Caco-2 (cell line): ENCODE results near the gene AKAP7. TPM values are rescaled to one million over a fixed set of nuclear protein-coding genes. Genes with fewer than 3 reads are reported as not detected.

Experiments used
- BruUV-seq: library from RNA; stranded (reverse); fragments of 400-500 nt; replicated peaks from 2 replicates; lab custom pipeline; 2021; lab: Mats Ljungman, UMichigan
- CTCF ChIA-PET: fragments of 300-600 bp; sonication (Branson Sonifier 250); formaldehyde crosslinking; loops from one replicate; lab custom pipeline; 2022; ENCODE audit warnings: antibody characterized with exemption; lab: Charles Lee
- POLR2A ChIA-PET: fragments of 300-600 bp; sonication (Branson Sonifier 250); formaldehyde crosslinking; loops from one replicate; lab custom pipeline; 2022; ENCODE audit warnings: antibody characterized with exemption; lab: Charles Lee
- DNase-seq, 2 experiments: peaks; one replicate each; pipeline versions ENCODE4 v3.0.0 to v3.0.0-alpha.2; 2020 to 2022
- H3K27me3 ChIP-seq: replicated peaks from 2 replicates; pipeline ENCODE4 v1.6.0; 2011; ENCODE audit warnings: low read length; ENCODE audit not compliant: control insufficient read depth, insufficient read depth
- H3K36me3 ChIP-seq: 2 replicates; pipeline ENCODE4 v1.5.1; 2011; ENCODE audit warnings: low read length; ENCODE audit not compliant: control insufficient read depth, insufficient read depth
- H3K4me1 ChIP-seq: fragments of 250-450 bp; sonication (Bioruptor Pico); 2 replicates; pipeline ENCODE4 v1.5.1; 2020; ENCODE audit warnings: mild to moderate bottlenecking
- H3K4me3 ChIP-seq: 2 replicates; pipeline ENCODE4 v1.5.1; 2011; ENCODE audit warnings: low read depth, mild to moderate bottlenecking, control low read depth, low read length
- H3K9me3 ChIP-seq: fragments of 250-450 bp; sonication (Bioruptor Pico); 2 replicates; pipeline ENCODE4 v1.5.1; 2020; ENCODE audit warnings: mild to moderate bottlenecking, moderate library complexity
- H3K27ac Mint-ChIP-seq: one replicate; pipeline ENCODE4 v1.8.0; 2022; ENCODE audit warnings: mixed read lengths; ENCODE audit not compliant: unreplicated experiment
- H3K27me3 Mint-ChIP-seq: one replicate; pipeline ENCODE4 v1.8.0; 2022; ENCODE audit warnings: mixed read lengths; ENCODE audit not compliant: insufficient read depth, unreplicated experiment
- H3K36me3 Mint-ChIP-seq: one replicate; pipeline ENCODE4 v1.8.0; 2022; ENCODE audit warnings: mild to moderate bottlenecking, mixed read lengths; ENCODE audit not compliant: insufficient read depth, unreplicated experiment
- H3K4me1 Mint-ChIP-seq: one replicate; pipeline ENCODE4 v1.8.0; 2022; ENCODE audit warnings: low read depth, mixed read lengths; ENCODE audit not compliant: unreplicated experiment
- H3K4me3 Mint-ChIP-seq: one replicate; pipeline ENCODE4 v1.8.0; 2022; ENCODE audit warnings: mild to moderate bottlenecking, moderate library complexity, mixed read lengths; ENCODE audit not compliant: unreplicated experiment
- H3K9me3 Mint-ChIP-seq: one replicate; pipeline ENCODE4 v1.8.0; 2022; ENCODE audit warnings: mixed read lengths; ENCODE audit not compliant: unreplicated experiment
- intact Hi-C: fragments of 100-400 bp; cut with micrococcal nuclease; formaldehyde crosslinking; loops from one replicate; pipeline ENCODE4 v1.10.0; 2022; ENCODE audit not compliant: unreplicated experiment
- total RNA-seq: library from RNA; stranded (reverse); gene quantifications from 2 replicates; pipeline ENCODE4 v1.2.3, GENCODE V29; 2022
- TF ChIP-seq, protein P1 (sequence below), 2 experiments: fragments of 200-600 bp in 1 of 2; IDR thresholded peaks; 1 replicate in 1 of 2; 2 replicates in 1 of 2; pipeline versions ENCODE4 v1.5.1 to v1.8.0; 2011 to 2022; ENCODE audit warnings: antibody characterized with exemption in 1 of 2, control low read depth in 1 of 2, inconsistent platforms in 1 of 2, low read depth in 1 of 2, low read length in 1 of 2, mild to moderate bottlenecking in 1 of 2, moderate library complexity in 1 of 2; ENCODE audit not compliant: insufficient read depth in 1 of 2, severe bottlenecking in 1 of 2, unreplicated experiment in 1 of 2

AKAP7 gene
- total RNA-seq, 1 experiment from 2014 or later: 5.6 TPM

GRCh38 chr6:131096786-131097185 is 38.5 kb upstream of the AKAP7 start:
- CTCF ChIA-PET: no interaction called here
- H3K27ac Mint-ChIP-seq: no peak overlapping the region
- no peak overlapping the region for H3K4me3 ChIP-seq
- intact Hi-C loops: no loop called here
- 0 out of 2 replicates have a peak, but pooled peaks cover 3% of the 10 kb centered on the region for H3K9me3 ChIP-seq
- no peaks in the 10 kb centered on the region for H3K27me3 ChIP-seq
- H3K4me1 ChIP-seq: peaks cover under 1% of the 10 kb centered on the region; the same call in 1 of the 2 replicates
- no TSS peak for BruUV-seq
- H3K9me3 Mint-ChIP-seq: peaks cover 19% of the 10 kb centered on the region
- peaks cover 4% of the 10 kb centered on the region for H3K36me3 Mint-ChIP-seq
- H3K4me3 Mint-ChIP-seq: no peak overlapping the region
- TF ChIP-seq, protein P1, sequence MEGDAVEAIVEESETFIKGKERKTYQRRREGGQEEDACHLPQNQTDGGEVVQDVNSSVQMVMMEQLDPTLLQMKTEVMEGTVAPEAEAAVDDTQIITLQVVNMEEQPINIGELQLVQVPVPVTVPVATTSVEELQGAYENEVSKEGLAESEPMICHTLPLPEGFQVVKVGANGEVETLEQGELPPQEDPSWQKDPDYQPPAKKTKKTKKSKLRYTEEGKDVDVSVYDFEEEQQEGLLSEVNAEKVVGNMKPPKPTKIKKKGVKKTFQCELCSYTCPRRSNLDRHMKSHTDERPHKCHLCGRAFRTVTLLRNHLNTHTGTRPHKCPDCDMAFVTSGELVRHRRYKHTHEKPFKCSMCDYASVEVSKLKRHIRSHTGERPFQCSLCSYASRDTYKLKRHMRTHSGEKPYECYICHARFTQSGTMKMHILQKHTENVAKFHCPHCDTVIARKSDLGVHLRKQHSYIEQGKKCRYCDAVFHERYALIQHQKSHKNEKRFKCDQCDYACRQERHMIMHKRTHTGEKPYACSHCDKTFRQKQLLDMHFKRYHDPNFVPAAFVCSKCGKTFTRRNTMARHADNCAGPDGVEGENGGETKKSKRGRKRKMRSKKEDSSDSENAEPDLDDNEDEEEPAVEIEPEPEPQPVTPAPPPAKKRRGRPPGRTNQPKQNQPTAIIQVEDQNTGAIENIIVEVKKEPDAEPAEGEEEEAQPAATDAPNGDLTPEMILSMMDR (IDR thresholded peaks at IDR 0.05; ENCODE audit: insufficient read depth in 1 of 2, low read depth in 1 of 2, low read length in 1 of 2, severe bottlenecking in 1 of 2, unreplicated experiment in 1 of 2): no peak
- POLR2A ChIA-PET: no interaction called here
- no peaks in the 10 kb centered on the region for H3K36me3 ChIP-seq
- DNase-seq: no peak
- H3K27me3 Mint-ChIP-seq: no peaks in the 10 kb centered on the region
- no peaks in the 10 kb centered on the region for H3K4me1 Mint-ChIP-seq

GRCh38 chr6:131101911-131102680 is 33.2 kb upstream of the AKAP7 start:
- Histone ChIP-seq H3K9me3 (0 out of 2 replicates have a peak, but pooled peaks cover 3% of the 10 kb centered on the region), H3K36me3 (no peaks in the 10 kb centered on the region), H3K27me3 (no peaks in the 10 kb centered on the region), H3K4me1 (peaks cover 35% of the 10 kb centered on the region), H3K4me3 (no peak overlapping the region)
- intact Hi-C loops: no loop called here
- no peaks in the 10 kb centered on the region for H3K27me3 Mint-ChIP-seq
- H3K4me1 Mint-ChIP-seq: peaks cover 10% of the 10 kb centered on the region
- peak in 1 of 2 experiments; percentile 9 for DNase-seq
- H3K27ac Mint-ChIP-seq: no peak overlapping the region
- TF ChIP-seq, protein P1 (IDR thresholded peaks at IDR 0.05; ENCODE audit: insufficient read depth in 1 of 2, low read depth in 1 of 2, low read length in 1 of 2, severe bottlenecking in 1 of 2, unreplicated experiment in 1 of 2): no peak
- ChIA-PET CTCF (no interaction called here), POLR2A (no interaction called here)
- H3K36me3 Mint-ChIP-seq: peaks cover 4% of the 10 kb centered on the region
- H3K4me3 Mint-ChIP-seq: no peak overlapping the region
- peaks cover 11% of the 10 kb centered on the region for H3K9me3 Mint-ChIP-seq
- BruUV-seq: no TSS peak

DNA sequence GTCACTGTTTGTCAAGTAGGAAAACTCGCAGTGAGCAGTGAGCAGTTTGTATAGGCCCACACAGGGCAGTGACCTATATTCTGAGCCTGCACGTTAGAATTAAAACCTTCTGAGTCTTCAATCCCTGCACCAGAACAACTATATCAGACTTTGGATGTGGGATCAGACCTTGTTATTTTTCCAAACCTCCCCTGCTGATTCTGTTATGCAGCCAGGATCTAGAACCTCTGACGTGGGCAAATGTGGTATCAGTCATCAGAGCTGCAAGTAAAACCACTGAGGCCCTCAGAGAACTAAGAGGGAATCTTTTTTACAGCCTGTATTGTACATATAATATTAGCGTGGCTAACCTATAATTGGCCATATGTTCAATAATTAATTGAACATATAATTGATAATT is 32.0 kb upstream of the AKAP7 start:
- Histone ChIP-seq H3K4me1 (peaks cover 46% of the 10 kb centered on the region), H3K27me3 (no peaks in the 10 kb centered on the region), H3K9me3 (0 out of 2 replicates have a peak, but pooled peaks cover 3% of the 10 kb centered on the region), H3K36me3 (no peaks in the 10 kb centered on the region), H3K4me3 (no peak overlapping the region)
- Mint-ChIP-seq H3K36me3 (peaks cover 11% of the 10 kb centered on the region), H3K4me1 (peaks cover 14% of the 10 kb centered on the region), H3K4me3 (no peak overlapping the region), H3K9me3 (peaks cover 4% of the 10 kb centered on the region), H3K27me3 (no peaks in the 10 kb centered on the region), H3K27ac (no peak overlapping the region)
- BruUV-seq: no TSS peak
- TF ChIP-seq, protein P1 (IDR thresholded peaks at IDR 0.05; ENCODE audit: insufficient read depth in 1 of 2, low read depth in 1 of 2, low read length in 1 of 2, severe bottlenecking in 1 of 2, unreplicated experiment in 1 of 2): no peak
- intact Hi-C loops: no loop called here
- POLR2A ChIA-PET: no interaction called here
- no peak for DNase-seq
- CTCF ChIA-PET: no interaction called here
